Spleen (tissue), 7 donors: ENCODE data around the gene ANXA2.

Experiments used
- POLR2A ChIP-seq, 3 donors: fragments of 450-650 bp; IDR thresholded peaks; one replicate each; pipeline ENCODE4 v1.5.1; 2017; ENCODE audit warnings: antibody characterized with exemption in 3 of 3, mild to moderate bottlenecking in 1 of 3
- TF ChIP-seq, protein P1 (sequence below), 11 experiments: fragments of 200-600 bp in 7 of 11; fragments of 450-650 bp in 4 of 11; sonication (generic) in 4 of 11; IDR thresholded peaks in 8 of 11; conservative IDR thresholded peaks in 3 of 11; 1 replicate in 7 of 11; 2 replicates in 4 of 11; pipeline versions ENCODE4 v1.4.0 to v1.8.0; 2016 to 2021; ENCODE audit warnings: antibody characterized with exemption in 11 of 11, inconsistent platforms in 4 of 11, mild to moderate bottlenecking in 1 of 11
- donor health status: DM: no; HTN: no; CAD: no; lungs with moderate emphysema.
- donor health status: DM: no; HTN: no; CAD: no.
- donor health status: DM: no; HTN: no; CAD: no.

DNA sequence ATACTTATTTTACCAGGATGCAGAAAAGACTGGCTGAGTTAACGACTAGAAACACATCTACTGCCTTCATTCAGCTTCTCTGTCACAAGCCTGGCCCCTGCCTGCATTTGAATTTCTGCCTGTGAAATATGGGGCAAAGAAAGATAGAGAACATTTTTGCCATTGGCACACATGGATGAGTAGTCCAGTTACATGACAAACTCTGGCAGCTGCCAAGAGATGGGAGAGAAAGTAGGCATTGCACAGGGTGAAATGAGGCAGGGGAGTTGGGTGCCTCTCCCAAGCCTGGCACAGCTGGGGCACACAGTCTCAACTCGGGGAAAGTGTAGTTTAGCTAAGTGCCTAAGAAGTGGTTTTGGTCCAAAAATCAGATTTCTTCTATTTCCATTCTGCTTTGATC lies 24.0 kb downstream of the ANXA2 start:
- no peak for TF ChIP-seq POLR2A (IDR thresholded peaks at IDR 0.05)
- TF ChIP-seq, protein P1, sequence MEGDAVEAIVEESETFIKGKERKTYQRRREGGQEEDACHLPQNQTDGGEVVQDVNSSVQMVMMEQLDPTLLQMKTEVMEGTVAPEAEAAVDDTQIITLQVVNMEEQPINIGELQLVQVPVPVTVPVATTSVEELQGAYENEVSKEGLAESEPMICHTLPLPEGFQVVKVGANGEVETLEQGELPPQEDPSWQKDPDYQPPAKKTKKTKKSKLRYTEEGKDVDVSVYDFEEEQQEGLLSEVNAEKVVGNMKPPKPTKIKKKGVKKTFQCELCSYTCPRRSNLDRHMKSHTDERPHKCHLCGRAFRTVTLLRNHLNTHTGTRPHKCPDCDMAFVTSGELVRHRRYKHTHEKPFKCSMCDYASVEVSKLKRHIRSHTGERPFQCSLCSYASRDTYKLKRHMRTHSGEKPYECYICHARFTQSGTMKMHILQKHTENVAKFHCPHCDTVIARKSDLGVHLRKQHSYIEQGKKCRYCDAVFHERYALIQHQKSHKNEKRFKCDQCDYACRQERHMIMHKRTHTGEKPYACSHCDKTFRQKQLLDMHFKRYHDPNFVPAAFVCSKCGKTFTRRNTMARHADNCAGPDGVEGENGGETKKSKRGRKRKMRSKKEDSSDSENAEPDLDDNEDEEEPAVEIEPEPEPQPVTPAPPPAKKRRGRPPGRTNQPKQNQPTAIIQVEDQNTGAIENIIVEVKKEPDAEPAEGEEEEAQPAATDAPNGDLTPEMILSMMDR (IDR thresholded peaks at IDR 0.05 in 8 of 11, conservative IDR thresholded peaks at IDR 0.05 in 3 of 11) = no peak
